ENCODE data around the gene RPP40.

RPP40 gene

DNA sequence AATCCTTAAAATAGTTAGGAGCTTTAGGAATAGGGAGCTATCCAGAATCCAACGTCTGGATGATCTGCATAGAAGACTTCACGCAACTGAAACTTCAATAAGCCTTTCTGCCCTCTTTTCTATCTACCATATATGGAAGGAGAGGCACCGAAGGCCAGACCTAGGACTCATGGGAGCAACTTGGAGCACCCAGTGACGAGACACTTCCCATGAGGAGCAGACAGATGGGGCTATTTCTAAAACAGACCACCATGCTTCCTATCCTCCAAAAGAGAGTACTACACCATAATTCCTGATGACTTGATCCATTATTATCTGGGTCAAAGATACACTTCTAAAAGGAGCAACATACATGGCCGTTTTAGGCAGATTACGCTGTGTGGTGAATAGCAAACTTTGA, 6.0 kb downstream of the RPP40 start:
- TF ChIP-seq CTCF (IDR thresholded peaks at IDR 0.05; ENCODE audit: low read depth, low read length) = no peak
- no peak for DNase-seq (ENCODE audit: extremely low read depth, low read depth)

- DNase-seq (ENCODE audit: extremely low read depth, low read depth) = no peak
- TF ChIP-seq CTCF (IDR thresholded peaks at IDR 0.05; ENCODE audit: low read depth, low read length) = no peak
Observed at GRCh38 chr6:4994741-4995140, 9.1 kb downstream of the RPP40 start.

DNA sequence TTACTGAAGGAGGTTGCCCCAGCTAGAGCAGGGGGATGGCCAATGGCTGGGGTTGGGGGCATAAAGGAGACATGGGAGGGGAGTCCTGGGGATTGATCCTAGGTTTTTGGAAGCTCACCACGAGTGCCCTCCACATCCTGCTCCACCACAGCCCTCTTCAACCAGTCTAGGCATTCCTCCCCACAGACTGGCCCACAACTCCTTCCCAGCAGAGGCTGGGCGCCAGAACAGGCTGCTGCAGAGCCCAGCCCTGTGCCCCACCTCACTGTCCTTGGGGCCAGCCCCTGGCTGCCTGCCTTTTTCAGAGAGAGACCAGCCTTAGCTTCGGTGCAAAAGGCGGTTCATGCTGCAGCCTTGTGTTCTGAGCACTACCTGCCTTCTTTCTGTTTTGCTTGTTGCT, 16.4 kb downstream of the RPP40 start:
- DNase-seq (ENCODE audit: extremely low read depth, low read depth) = no peak
- TF ChIP-seq CTCF (IDR thresholded peaks at IDR 0.05; ENCODE audit: low read depth, low read length) = no peak

GRCh38 chr6:4986999-4987398, 16.8 kb downstream of the RPP40 start:
- no peak for TF ChIP-seq CTCF (IDR thresholded peaks at IDR 0.05; ENCODE audit: low read depth, low read length)

DNA sequence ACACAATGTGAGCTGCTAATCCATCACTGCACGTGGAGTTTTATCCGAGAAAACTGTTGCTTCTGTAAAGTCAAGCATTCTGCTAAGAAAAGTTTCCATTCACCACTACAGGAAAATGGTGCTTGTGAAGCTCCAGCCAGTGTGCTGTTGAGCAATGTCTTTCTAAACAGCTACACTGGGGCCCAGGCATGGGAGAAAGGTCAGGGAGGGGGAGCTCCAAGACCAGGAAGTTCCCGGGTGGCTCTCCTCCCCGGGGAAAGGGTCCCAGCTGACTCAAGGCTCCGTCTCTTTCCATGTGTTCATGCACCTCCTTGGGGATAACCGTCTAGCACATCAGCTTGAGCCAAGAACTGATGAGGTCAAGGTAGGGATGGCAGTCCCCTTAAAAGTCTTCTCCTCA, 20.5 kb downstream of the RPP40 start:
- TF ChIP-seq CTCF (IDR thresholded peaks at IDR 0.05; ENCODE audit: low read depth, low read length) = no peak

More at GRCh38 chr6:4986999-4987398, 16.8 kb downstream of the RPP40 start:
- no peak for DNase-seq (ENCODE audit: extremely low read depth, low read depth)

DNA sequence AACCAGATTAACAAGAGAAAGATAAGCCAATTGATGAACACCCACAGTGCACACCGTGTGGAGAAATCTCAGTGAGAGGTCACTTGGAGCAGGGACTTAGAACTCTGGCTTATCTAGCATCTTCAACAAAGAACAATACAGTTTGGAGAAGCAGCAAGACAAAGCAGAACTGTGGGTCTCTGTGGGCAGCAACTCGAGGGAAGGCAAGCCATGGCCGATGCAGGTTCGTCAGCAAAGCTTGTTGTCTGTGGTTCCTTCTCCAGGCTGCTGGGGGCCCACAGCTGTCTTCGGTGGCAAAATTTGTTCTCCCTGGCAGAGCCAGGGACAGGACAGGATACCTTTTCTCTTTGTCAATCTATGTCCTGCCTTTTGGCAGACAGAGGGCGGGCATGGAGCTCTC, 22.1 kb downstream of the RPP40 start:
- TF ChIP-seq CTCF (IDR thresholded peaks at IDR 0.05; ENCODE audit: low read depth, low read length) = no peak
- no peak for DNase-seq (ENCODE audit: extremely low read depth, low read depth)

More for the DNA sequence above, 20.5 kb downstream of the RPP40 start:
- no peak for DNase-seq (ENCODE audit: extremely low read depth, low read depth)

GRCh38 chr6:4979426-4979825, 24.4 kb downstream of the RPP40 start:
- no peak for DNase-seq (ENCODE audit: extremely low read depth, low read depth)
- TF ChIP-seq CTCF (IDR thresholded peaks at IDR 0.05; ENCODE audit: low read depth, low read length) = no peak
